OCI-LY1 (cell line): Measurements from ENCODE around the gene FAT4.

Experiments used
- H2AFZ ChIP-seq: fragments of 200-600 bp; sonication (generic), shearing (Covaris generic); 2 replicates; pipeline ENCODE4 v1.6.0; 2014; ENCODE audit warnings: antibody characterized with exemption, mild to moderate bottlenecking, low read length
- H3F3A ChIP-seq: fragments of 200-600 bp; sonication (generic), shearing (Covaris generic); 2 replicates; pipeline ENCODE4 v1.6.0; 2014; ENCODE audit warnings: mild to moderate bottlenecking, antibody characterized with exemption, low read length, moderate library complexity; ENCODE audit not compliant: insufficient read depth
- H3K27ac ChIP-seq: fragments of 200-600 bp; sonication (generic); 2 replicates; pipeline ENCODE4 v1.5.1; 2014; ENCODE audit warnings: low read length, mixed run types, mild to moderate bottlenecking, low read depth; ENCODE audit not compliant: poor library complexity, severe bottlenecking
- H3K27me3 ChIP-seq: fragments of 200-600 bp; sonication (generic); 2 replicates; pipeline ENCODE4 v1.6.0; 2014; ENCODE audit warnings: antibody characterized with exemption, mild to moderate bottlenecking, low read length, moderate library complexity; ENCODE audit not compliant: insufficient read depth
- H3K36me3 ChIP-seq: fragments of 200-600 bp; sonication (generic); 2 replicates; pipeline ENCODE4 v1.6.1; 2014; ENCODE audit warnings: mild to moderate bottlenecking, antibody characterized with exemption, low read length, moderate library complexity, mixed read lengths; ENCODE audit not compliant: insufficient read depth
- H3K4me1 ChIP-seq: fragments of 200-600 bp; sonication (generic); 2 replicates; pipeline ENCODE4 v1.5.1; 2014; ENCODE audit warnings: mild to moderate bottlenecking, low read length, moderate library complexity; ENCODE audit not compliant: insufficient read depth, severe bottlenecking
- H3K4me2 ChIP-seq: fragments of 200-600 bp; sonication (generic), shearing (Covaris generic); 2 replicates; pipeline ENCODE4 v1.6.1; 2014; ENCODE audit warnings: low read length
- H3K4me3 ChIP-seq: fragments of 200-600 bp; sonication (generic); 2 replicates; pipeline ENCODE4 v1.5.1; 2014; ENCODE audit warnings: low read length, low read depth, mild to moderate bottlenecking, mixed read lengths; ENCODE audit not compliant: poor library complexity, severe bottlenecking
- H3K79me2 ChIP-seq: fragments of 200-600 bp; shearing (Covaris generic); 2 replicates; pipeline ENCODE4 v1.6.1; 2016; ENCODE audit warnings: mixed run types, low read length, mixed read lengths; ENCODE audit not compliant: insufficient read depth
- H3K9ac ChIP-seq: fragments of 200-600 bp; sonication (generic), shearing (Covaris generic); 2 replicates; pipeline ENCODE4 v1.6.1; 2014; ENCODE audit warnings: mild to moderate bottlenecking, low read length, mixed read lengths
- H3K9me2 ChIP-seq: fragments of 200-600 bp; sonication (generic), shearing (Covaris generic); 2 replicates; pipeline ENCODE4 v1.6.1; 2014; ENCODE audit warnings: low read depth, mild to moderate bottlenecking, low read length, mixed read lengths
- H3K9me3 ChIP-seq: fragments of 200-600 bp; shearing (Covaris generic); 2 replicates; pipeline ENCODE4 v1.6.1; 2014; ENCODE audit warnings: low read length, mixed read lengths
- H4K20me1 ChIP-seq: fragments of 200-600 bp; sonication (generic), shearing (Covaris generic); 2 replicates; pipeline ENCODE4 v1.6.0; 2016; ENCODE audit warnings: mild to moderate bottlenecking, low read length; ENCODE audit not compliant: insufficient read depth
- EZH2 ChIP-seq: fragments of 200-600 bp; sonication (generic), shearing (Covaris generic); IDR thresholded peaks from 2 replicates; pipeline ENCODE4 v1.8.0; 2017; ENCODE audit warnings: borderline replicate concordance, mixed run types, mild to moderate bottlenecking, antibody characterized with exemption, low read length, moderate library complexity, mixed read lengths
- TF ChIP-seq, protein P1 (sequence below): fragments of 200-600 bp; sonication (generic), shearing (Covaris generic); IDR thresholded peaks from 2 replicates; pipeline ENCODE4 v1.5.1; 2017; ENCODE audit warnings: mild to moderate bottlenecking, antibody characterized with exemption, low read length, moderate library complexity, mixed read lengths

FAT4 gene

DNA sequence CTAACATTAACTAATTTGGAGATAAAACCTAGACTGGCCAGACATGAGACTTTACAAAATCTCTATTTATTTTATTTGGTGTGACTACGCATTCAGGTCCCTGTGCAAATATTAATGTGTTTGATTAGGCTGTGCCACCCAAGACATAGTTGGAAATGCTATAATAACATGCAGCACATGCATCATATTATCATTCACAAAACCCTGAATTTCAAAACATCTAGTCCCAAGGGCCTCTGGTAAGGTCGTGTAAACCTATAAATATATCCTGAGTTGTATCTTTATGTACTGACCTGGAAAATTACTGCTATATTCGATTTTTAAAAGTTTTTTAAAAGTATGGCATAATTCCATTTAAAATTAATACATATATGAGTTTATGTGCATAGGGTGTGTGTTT, 47.1 kb upstream of the FAT4 start:
- H2AFZ ChIP-seq, result no peak overlapping the region
- TF ChIP-seq EZH2, result no peak
- TF ChIP-seq, protein P1, sequence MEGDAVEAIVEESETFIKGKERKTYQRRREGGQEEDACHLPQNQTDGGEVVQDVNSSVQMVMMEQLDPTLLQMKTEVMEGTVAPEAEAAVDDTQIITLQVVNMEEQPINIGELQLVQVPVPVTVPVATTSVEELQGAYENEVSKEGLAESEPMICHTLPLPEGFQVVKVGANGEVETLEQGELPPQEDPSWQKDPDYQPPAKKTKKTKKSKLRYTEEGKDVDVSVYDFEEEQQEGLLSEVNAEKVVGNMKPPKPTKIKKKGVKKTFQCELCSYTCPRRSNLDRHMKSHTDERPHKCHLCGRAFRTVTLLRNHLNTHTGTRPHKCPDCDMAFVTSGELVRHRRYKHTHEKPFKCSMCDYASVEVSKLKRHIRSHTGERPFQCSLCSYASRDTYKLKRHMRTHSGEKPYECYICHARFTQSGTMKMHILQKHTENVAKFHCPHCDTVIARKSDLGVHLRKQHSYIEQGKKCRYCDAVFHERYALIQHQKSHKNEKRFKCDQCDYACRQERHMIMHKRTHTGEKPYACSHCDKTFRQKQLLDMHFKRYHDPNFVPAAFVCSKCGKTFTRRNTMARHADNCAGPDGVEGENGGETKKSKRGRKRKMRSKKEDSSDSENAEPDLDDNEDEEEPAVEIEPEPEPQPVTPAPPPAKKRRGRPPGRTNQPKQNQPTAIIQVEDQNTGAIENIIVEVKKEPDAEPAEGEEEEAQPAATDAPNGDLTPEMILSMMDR, result no peak
- no peaks in the 10 kb centered on the region for H3K9me3 ChIP-seq
- H3K79me2 ChIP-seq, result no peaks in the 10 kb centered on the region
- H3F3A ChIP-seq, result no peaks in the 10 kb centered on the region
- H3K36me3 ChIP-seq, result no peaks in the 10 kb centered on the region
- no peaks in the 10 kb centered on the region for H3K27me3 ChIP-seq
- H3K9me2 ChIP-seq, result no peaks in the 10 kb centered on the region
- H4K20me1 ChIP-seq, result no peaks in the 10 kb centered on the region
- H3K4me3 ChIP-seq, result no peak overlapping the region
- H3K4me1 ChIP-seq, result no peaks in the 10 kb centered on the region
- H3K4me2 ChIP-seq, result no peak overlapping the region
- no peak overlapping the region for H3K27ac ChIP-seq
- no peak overlapping the region for H3K9ac ChIP-seq

- H3K27me3 ChIP-seq, result no peaks in the 10 kb centered on the region
- H3K4me3 ChIP-seq, result no peak overlapping the region
- H3K27ac ChIP-seq, result no peak overlapping the region
- no peaks in the 10 kb centered on the region for H4K20me1 ChIP-seq
- no peaks in the 10 kb centered on the region for H3K9me2 ChIP-seq
- no peaks in the 10 kb centered on the region for H3K4me1 ChIP-seq
- no peak overlapping the region for H3K9ac ChIP-seq
- H3K79me2 ChIP-seq, result no peaks in the 10 kb centered on the region
- no peak overlapping the region for H2AFZ ChIP-seq
- H3F3A ChIP-seq, result no peaks in the 10 kb centered on the region
- no peak overlapping the region for H3K4me2 ChIP-seq
- H3K36me3 ChIP-seq, result no peaks in the 10 kb centered on the region
- H3K9me3 ChIP-seq, result no peaks in the 10 kb centered on the region
- TF ChIP-seq, protein P1, result no peak
- TF ChIP-seq EZH2, result no peak
These were observed 46.5 kb upstream of the FAT4 start for GRCh38 chr4:125268068-125268755.

DNA sequence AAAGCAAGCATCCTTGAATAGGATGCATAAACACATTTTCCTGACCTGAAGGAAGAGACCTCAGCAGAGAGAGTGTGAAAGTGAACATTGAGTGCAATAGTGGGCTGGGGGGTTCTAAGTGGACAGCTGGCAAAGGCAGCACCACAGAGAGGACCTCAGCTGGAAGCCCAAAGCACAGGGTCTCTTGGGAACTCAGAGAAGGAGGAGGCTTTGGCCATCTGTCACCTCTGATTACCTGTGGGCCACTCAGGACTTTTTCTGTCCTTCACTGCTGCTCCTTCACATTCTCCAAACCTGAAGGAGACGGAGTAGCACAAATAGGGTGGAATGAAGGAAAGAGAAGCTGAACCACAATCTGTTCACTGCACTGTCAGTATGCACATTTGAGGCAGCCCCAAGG, 37.9 kb upstream of the FAT4 start:
- H3K36me3 ChIP-seq, result no peaks in the 10 kb centered on the region
- no peaks in the 10 kb centered on the region for H3K27me3 ChIP-seq
- H2AFZ ChIP-seq, result no peak overlapping the region
- no peaks in the 10 kb centered on the region for H3K9me2 ChIP-seq
- H3K9ac ChIP-seq, result no peak overlapping the region
- H3F3A ChIP-seq, result no peaks in the 10 kb centered on the region
- H3K27ac ChIP-seq, result no peak overlapping the region
- no peaks in the 10 kb centered on the region for H3K4me1 ChIP-seq
- TF ChIP-seq, protein P1, result no peak
- TF ChIP-seq EZH2, result no peak
- no peak overlapping the region for H3K4me2 ChIP-seq
- no peaks in the 10 kb centered on the region for H3K9me3 ChIP-seq
- no peak overlapping the region for H3K4me3 ChIP-seq
- no peaks in the 10 kb centered on the region for H4K20me1 ChIP-seq
- no peaks in the 10 kb centered on the region for H3K79me2 ChIP-seq
